ENCODE results near the gene GABARAPL2. TPM values are rescaled to one million over a fixed set of nuclear protein-coding genes. Genes with fewer than 3 reads are reported as not detected.
A peak's percentile ranks its signal among the peaks of the same experiment; 100 is the strongest.

The GABARAPL2 gene
- total RNA-seq, 3 donors from 2014 or later = 81.4 to 110 (median 106) TPM

- DNase-seq (no peak), ATAC-seq (no peak)
- Histone ChIP-seq H3K4me1 (ENCODE audit: low read depth) (peaks cover 10% of the 10 kb centered on the region), H3K9me3 (no peaks in the 10 kb centered on the region), H3K36me3 (ENCODE audit: low read depth) (no peaks in the 10 kb centered on the region), H3K4me3 (peak overlapping the region; percentile 23)
- no peak for TF ChIP-seq CTCF (IDR thresholded peaks at IDR 0.05)
- intact Hi-C loops (cut with DNase I, micrococcal nuclease) = no loop called here
Observed at GRCh38 chr16:75556431-75556950, 9.7 kb upstream of the GABARAPL2 start.

- ATAC-seq = no peak
- intact Hi-C loops (cut with DNase I, micrococcal nuclease) = no loop called here
- TF ChIP-seq CTCF (IDR thresholded peaks at IDR 0.05) = no peak
- H3K9me3 ChIP-seq = no peaks in the 10 kb centered on the region
- no peak for DNase-seq
- no peak overlapping the region for H3K4me3 ChIP-seq
- H3K4me1 ChIP-seq (ENCODE audit: low read depth) = peaks cover 10% of the 10 kb centered on the region
- no peaks in the 10 kb centered on the region for H3K36me3 ChIP-seq (ENCODE audit: low read depth)
Observed at GRCh38 chr16:75558846-75559401, 7.3 kb upstream of the GABARAPL2 start.

- Histone ChIP-seq H3K4me1 (ENCODE audit: low read depth) (peaks cover 7% of the 10 kb centered on the region), H3K36me3 (ENCODE audit: low read depth) (no peaks in the 10 kb centered on the region), H3K9me3 (no peaks in the 10 kb centered on the region), H3K4me3 (no peak overlapping the region)
- ATAC-seq (no peak), DNase-seq (no peak)
- intact Hi-C loops (cut with DNase I, micrococcal nuclease) = no loop called here
- TF ChIP-seq CTCF (IDR thresholded peaks at IDR 0.05) = no peak
Observed at GRCh38 chr16:75559564-75560372, 6.4 kb upstream of the GABARAPL2 start.

- peak; percentile 21 for ATAC-seq
- Histone ChIP-seq H3K4me1 (ENCODE audit: low read depth) (peaks cover 18% of the 10 kb centered on the region), H3K36me3 (ENCODE audit: low read depth) (no peaks in the 10 kb centered on the region), H3K9me3 (no peaks in the 10 kb centered on the region), H3K4me3 (peak overlapping the region; percentile 85)
- DNase-seq = no peak
- intact Hi-C loops (cut with DNase I, micrococcal nuclease) = no loop called here
- TF ChIP-seq CTCF (IDR thresholded peaks at IDR 0.05) = no peak
Observed at GRCh38 chr16:75565640-75566039, 539 bp upstream of the GABARAPL2 start.

- ATAC-seq (peak; percentile 4), DNase-seq (peak in 1 of 3 donors; percentile 53)
- Histone ChIP-seq H3K4me3 (peak overlapping the region; percentile 85), H3K4me1 (ENCODE audit: low read depth) (peaks cover 18% of the 10 kb centered on the region), H3K9me3 (no peaks in the 10 kb centered on the region), H3K36me3 (ENCODE audit: low read depth) (no peaks in the 10 kb centered on the region)
- TF ChIP-seq CTCF (IDR thresholded peaks at IDR 0.05) = no peak
- intact Hi-C loops (cut with DNase I, micrococcal nuclease) = no loop called here
Observed at GRCh38 chr16:75566758-75567255, 628 bp downstream of the GABARAPL2 start.

Measured in mucosa of descending colon (tissue), 3 donors.